ENCODE results near the gene WDFY4.

GRCh38 chr10:48931188-48931587 is 246.5 kb downstream of the WDFY4 start:
- no peak for TF ChIP-seq POLR2AphosphoS5 (IDR thresholded peaks at IDR 0.05)
- TF ChIP-seq POLR2A (IDR thresholded peaks at IDR 0.05): no peak

All from gastroesophageal sphincter (tissue), 2 donors.